OCI-LY7 (cell line): ENCODE data around the gene FAAP100.

Experiments
- CTCF ChIP-seq: fragments of 200-600 bp; sonication (generic); conservative IDR thresholded peaks from 2 replicates; pipeline ENCODE4 v1.5.1; 2014; ENCODE audit warnings: mild to moderate bottlenecking, antibody characterized with exemption, low read length, moderate library complexity, mixed read lengths
- EZH2phosphoT487 ChIP-seq: fragments of 200-600 bp; sonication (generic); IDR thresholded peaks from 2 replicates; pipeline ENCODE4 v1.6.1; 2018; ENCODE audit warnings: low read depth, borderline replicate concordance, mild to moderate bottlenecking, mixed run types, antibody characterized with exemption, low read length, moderate library complexity, mixed read lengths

- no peak for TF ChIP-seq CTCF
- TF ChIP-seq EZH2phosphoT487: no peak
Observed at GRCh38 chr17:81541123-81541522, 11.0 kb downstream of the FAAP100 start.
